ENCODE data around the gene STPG2. TPM values are rescaled to one million over a fixed set of nuclear protein-coding genes. Genes with fewer than 3 reads are reported as not detected.

STPG2 gene
- total RNA-seq, 2 donors from 2014 or later: 0.19 to 0.21 TPM

DNA sequence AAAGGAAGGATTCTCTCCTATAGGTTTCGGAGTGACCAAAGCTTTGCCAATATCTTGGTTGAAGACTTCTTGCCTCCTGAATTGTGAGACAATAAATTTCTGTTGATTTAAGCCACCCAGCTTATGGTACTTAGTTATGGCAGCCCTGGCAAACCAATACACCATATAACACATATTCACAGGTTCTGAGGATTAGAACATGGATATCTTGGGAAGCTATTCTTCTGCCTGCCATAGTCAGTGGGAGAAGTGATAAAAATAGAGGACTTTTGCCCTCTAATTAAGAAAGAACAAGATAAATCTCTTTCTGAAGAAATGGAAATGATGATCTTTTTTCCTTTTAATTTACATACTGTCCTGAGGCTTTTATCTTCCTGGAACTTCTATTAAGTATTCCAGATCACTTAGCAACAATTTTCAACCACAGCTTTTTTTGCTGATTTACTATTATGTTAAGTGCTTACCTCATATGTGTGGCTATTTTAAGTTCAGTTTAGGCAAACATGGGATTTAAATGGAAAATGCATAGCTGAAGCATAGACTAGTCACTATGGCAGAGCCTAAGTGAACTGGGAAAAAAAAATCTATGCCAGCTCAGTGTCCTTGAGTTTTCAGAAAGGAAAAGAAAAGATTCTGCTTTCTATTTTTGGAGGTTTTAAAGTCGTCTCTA lies 381.7 kb downstream of the STPG2 start:
- Mint-ChIP-seq H3K9me3 (no peaks in the 10 kb centered on the region), H3K27ac (no peak overlapping the region), H3K36me3 (ENCODE audit: low read depth) (no peaks in the 10 kb centered on the region), H3K4me3 (no peak overlapping the region), H3K27me3 (no peaks in the 10 kb centered on the region), H3K4me1 (no peaks in the 10 kb centered on the region)
- no peak for ATAC-seq (replicated peaks)

DNA sequence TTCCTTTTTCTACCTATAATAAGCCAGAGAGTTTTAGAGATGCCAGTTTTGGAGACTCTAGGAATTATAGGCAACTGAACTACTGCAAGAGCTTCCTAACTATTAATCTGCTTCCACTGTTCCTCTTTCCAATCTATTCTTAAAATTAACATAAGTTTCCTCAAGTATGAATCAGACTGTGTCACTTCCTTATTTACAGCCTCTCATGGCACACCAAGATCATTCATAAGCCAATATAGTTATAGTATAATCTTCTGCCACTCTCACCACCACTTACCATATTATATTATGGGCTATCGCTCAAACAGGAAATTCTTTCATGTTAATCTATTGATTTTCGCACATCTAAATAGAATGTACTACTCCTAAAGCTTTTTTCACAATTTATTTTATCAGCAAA lies 383.5 kb downstream of the STPG2 start:
- no peaks in the 10 kb centered on the region for H3K36me3 Mint-ChIP-seq (ENCODE audit: low read depth)
- H3K27me3 Mint-ChIP-seq: no peaks in the 10 kb centered on the region
- no peak overlapping the region for H3K27ac Mint-ChIP-seq
- ATAC-seq (replicated peaks): no peak
- no peaks in the 10 kb centered on the region for H3K4me1 Mint-ChIP-seq
- no peak overlapping the region for H3K4me3 Mint-ChIP-seq
- no peaks in the 10 kb centered on the region for H3K9me3 Mint-ChIP-seq

DNA sequence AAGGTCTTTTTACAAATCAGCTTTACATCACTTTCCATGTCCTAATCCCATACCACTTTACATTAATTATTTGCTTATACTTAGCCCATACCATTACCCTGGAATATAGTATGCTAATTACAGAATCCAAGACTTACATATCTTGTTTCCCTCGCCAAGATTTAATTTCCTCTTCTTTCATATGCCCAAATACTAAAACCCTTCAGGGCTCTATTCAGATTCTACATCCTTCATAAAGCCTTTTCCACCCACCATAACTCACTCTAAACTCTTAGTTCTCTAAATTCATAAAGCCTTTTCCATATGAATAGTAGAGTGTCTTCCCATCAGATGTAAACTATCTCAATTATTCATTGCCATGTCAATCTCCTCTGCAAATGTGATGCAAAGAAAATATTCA lies 390.7 kb downstream of the STPG2 start:
- no peaks in the 10 kb centered on the region for H3K27me3 Mint-ChIP-seq
- H3K4me3 Mint-ChIP-seq: no peak overlapping the region
- no peak for ATAC-seq (replicated peaks)
- no peaks in the 10 kb centered on the region for H3K9me3 Mint-ChIP-seq
- H3K27ac Mint-ChIP-seq: no peak overlapping the region
- no peaks in the 10 kb centered on the region for H3K36me3 Mint-ChIP-seq (ENCODE audit: low read depth)
- no peaks in the 10 kb centered on the region for H3K4me1 Mint-ChIP-seq

DNA sequence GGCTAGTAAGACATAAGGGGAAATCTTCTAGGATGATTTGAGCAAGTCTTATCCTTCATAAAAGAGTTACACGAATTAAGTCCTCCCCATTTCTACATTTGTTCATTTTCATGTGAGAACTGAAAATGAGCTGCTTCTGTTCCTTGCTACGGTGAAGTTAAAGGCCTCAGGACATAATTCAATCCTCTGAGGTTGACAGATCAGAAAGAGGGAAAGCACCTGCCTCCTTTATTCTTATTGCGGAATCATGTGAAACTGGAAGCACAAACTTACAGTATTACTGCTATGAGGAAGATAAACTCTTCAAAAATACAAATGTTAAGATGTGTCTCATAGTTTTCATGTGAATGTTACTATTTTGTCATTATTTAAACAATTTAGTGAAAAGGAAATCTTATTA lies 395.3 kb downstream of the STPG2 start:
- no peak overlapping the region for H3K27ac Mint-ChIP-seq
- no peaks in the 10 kb centered on the region for H3K27me3 Mint-ChIP-seq
- H3K4me1 Mint-ChIP-seq: no peaks in the 10 kb centered on the region
- no peaks in the 10 kb centered on the region for H3K9me3 Mint-ChIP-seq
- no peak for ATAC-seq (replicated peaks)
- no peak overlapping the region for H3K4me3 Mint-ChIP-seq
- no peaks in the 10 kb centered on the region for H3K36me3 Mint-ChIP-seq (ENCODE audit: low read depth)

- H3K27ac Mint-ChIP-seq: no peak overlapping the region
- no peaks in the 10 kb centered on the region for H3K36me3 Mint-ChIP-seq (ENCODE audit: low read depth)
- no peak overlapping the region for H3K4me3 Mint-ChIP-seq
- H3K27me3 Mint-ChIP-seq: no peaks in the 10 kb centered on the region
- ATAC-seq (replicated peaks): no peak
- H3K4me1 Mint-ChIP-seq: no peaks in the 10 kb centered on the region
- no peaks in the 10 kb centered on the region for H3K9me3 Mint-ChIP-seq
Observed at GRCh38 chr4:97720869-97721432, 422.3 kb downstream of the STPG2 start.

GRCh38 chr4:97691111-97691605 lies 452.1 kb downstream of the STPG2 start:
- H3K36me3 Mint-ChIP-seq (ENCODE audit: low read depth): no peaks in the 10 kb centered on the region
- ATAC-seq (replicated peaks): no peak
- peaks cover 26% of the 10 kb centered on the region for H3K9me3 Mint-ChIP-seq
- no peak overlapping the region for H3K27ac Mint-ChIP-seq
- no peaks in the 10 kb centered on the region for H3K4me1 Mint-ChIP-seq
- no peak overlapping the region for H3K4me3 Mint-ChIP-seq
- no peaks in the 10 kb centered on the region for H3K27me3 Mint-ChIP-seq

DNA sequence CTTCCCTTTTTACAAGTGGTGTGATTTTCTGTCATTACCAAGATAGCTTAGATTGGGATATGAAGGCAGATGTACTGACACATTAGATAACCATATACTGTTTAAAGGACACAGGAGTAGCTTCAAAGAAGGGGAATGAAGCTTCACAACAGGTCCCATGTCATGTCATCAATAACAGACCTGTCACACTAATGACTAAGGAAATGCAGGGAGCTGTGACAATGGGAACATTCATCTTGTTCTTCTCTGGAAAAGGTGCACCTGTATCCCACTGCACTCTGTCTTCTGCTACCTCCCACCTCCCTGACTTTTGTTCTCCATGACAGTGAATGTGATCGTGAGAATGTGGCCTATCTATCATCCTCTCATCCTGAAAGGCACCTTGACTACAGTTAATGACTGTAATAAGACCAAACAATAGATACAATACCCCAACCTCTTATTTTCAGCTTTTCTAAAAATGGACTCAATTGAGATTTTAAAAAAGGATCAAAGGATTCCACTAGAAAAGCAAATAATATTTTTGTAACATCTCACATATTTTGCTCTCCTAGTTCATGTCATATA lies 472.5 kb downstream of the STPG2 start:
- no peaks in the 10 kb centered on the region for H3K36me3 Mint-ChIP-seq (ENCODE audit: low read depth)
- H3K27me3 Mint-ChIP-seq: no peaks in the 10 kb centered on the region
- no peak overlapping the region for H3K4me3 Mint-ChIP-seq
- no peak overlapping the region for H3K27ac Mint-ChIP-seq
- H3K9me3 Mint-ChIP-seq: peaks cover 3% of the 10 kb centered on the region
- H3K4me1 Mint-ChIP-seq: no peaks in the 10 kb centered on the region
- no peak for ATAC-seq (replicated peaks)

- Mint-ChIP-seq H3K27me3 (no peaks in the 10 kb centered on the region), H3K4me3 (no peak overlapping the region), H3K27ac (no peak overlapping the region), H3K9me3 (peaks cover 3% of the 10 kb centered on the region), H3K4me1 (no peaks in the 10 kb centered on the region), H3K36me3 (ENCODE audit: low read depth) (no peaks in the 10 kb centered on the region)
- no peak for ATAC-seq (replicated peaks)
Observed at GRCh38 chr4:97665553-97665952, 477.7 kb downstream of the STPG2 start.

GRCh38 chr4:97664741-97665140 lies 478.5 kb downstream of the STPG2 start:
- Mint-ChIP-seq H3K4me1 (no peaks in the 10 kb centered on the region), H3K9me3 (peaks cover 3% of the 10 kb centered on the region), H3K27me3 (no peaks in the 10 kb centered on the region), H3K4me3 (no peak overlapping the region), H3K27ac (no peak overlapping the region), H3K36me3 (ENCODE audit: low read depth) (no peaks in the 10 kb centered on the region)
- ATAC-seq (replicated peaks): no peak

GRCh38 chr4:97662133-97662532 lies 481.1 kb downstream of the STPG2 start:
- H3K36me3 Mint-ChIP-seq (ENCODE audit: low read depth): no peaks in the 10 kb centered on the region

DNA sequence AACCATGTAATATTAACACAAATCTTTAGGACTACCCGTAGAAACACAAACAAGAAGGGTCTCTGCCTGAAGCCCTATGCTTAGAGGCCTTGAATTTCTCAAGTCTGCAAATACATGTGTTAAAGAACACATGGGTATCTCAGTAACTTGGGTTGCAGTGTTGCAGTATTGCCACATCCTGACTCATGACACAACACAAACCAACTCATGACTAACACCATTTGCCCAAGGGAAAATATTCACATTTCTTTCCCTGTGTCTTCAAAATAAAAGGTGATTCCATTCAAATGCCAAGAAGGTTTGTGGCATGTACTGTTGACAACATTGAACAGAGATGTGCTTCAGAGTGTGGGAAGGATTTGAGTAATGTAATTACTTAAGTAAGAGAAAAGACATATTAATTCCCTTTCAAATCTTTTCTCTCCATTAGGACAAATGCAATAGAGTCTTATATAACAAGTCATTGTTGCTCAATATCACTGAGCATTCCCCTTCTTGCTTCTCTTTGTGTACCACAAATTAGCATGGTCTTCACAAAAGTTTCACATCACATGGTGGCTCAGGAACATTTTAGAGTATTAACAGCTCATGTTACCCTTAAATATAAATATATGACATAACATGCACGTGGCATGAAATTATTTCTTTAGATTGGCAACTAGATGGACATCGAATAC lies 487.1 kb downstream of the STPG2 start:
- no peaks in the 10 kb centered on the region for H3K9me3 Mint-ChIP-seq
- H3K36me3 Mint-ChIP-seq (ENCODE audit: low read depth): no peaks in the 10 kb centered on the region
- H3K27ac Mint-ChIP-seq: no peak overlapping the region
- H3K4me1 Mint-ChIP-seq: no peaks in the 10 kb centered on the region
- H3K4me3 Mint-ChIP-seq: no peak overlapping the region
- no peaks in the 10 kb centered on the region for H3K27me3 Mint-ChIP-seq
- no peak for ATAC-seq (replicated peaks)

More at GRCh38 chr4:97662133-97662532, 481.1 kb downstream of the STPG2 start:
- Mint-ChIP-seq H3K27ac (no peak overlapping the region), H3K4me3 (no peak overlapping the region), H3K9me3 (peaks cover 3% of the 10 kb centered on the region), H3K4me1 (no peaks in the 10 kb centered on the region), H3K27me3 (no peaks in the 10 kb centered on the region)
- ATAC-seq (replicated peaks): no peak

GRCh38 chr4:97653701-97654100 lies 489.6 kb downstream of the STPG2 start:
- Mint-ChIP-seq H3K4me1 (no peaks in the 10 kb centered on the region), H3K4me3 (no peak overlapping the region)

DNA sequence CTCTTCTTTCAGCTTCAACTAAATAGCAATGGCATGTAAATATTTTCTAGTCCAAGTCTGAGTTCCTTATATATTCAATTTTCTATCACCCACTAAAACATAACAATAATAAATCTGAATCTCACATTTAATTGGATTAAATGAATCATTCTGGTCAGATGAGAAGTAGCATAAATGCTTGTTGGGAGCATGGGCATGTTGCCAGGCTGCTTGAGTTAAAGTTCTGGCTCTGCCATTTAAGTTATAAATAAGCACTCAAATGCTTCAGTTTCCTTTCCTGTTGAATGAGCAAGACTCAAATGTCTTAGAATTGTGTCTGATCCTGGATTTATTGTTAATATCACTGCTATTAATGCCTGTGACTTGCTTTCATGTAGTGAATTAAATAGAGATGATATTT lies 496.3 kb downstream of the STPG2 start:
- Mint-ChIP-seq H3K9me3 (no peaks in the 10 kb centered on the region), H3K4me1 (no peaks in the 10 kb centered on the region), H3K36me3 (ENCODE audit: low read depth) (no peaks in the 10 kb centered on the region), H3K27ac (no peak overlapping the region), H3K27me3 (no peaks in the 10 kb centered on the region), H3K4me3 (no peak overlapping the region)
- no peak for ATAC-seq (replicated peaks)

More at GRCh38 chr4:97653701-97654100, 489.6 kb downstream of the STPG2 start:
- H3K27ac Mint-ChIP-seq: no peak overlapping the region
- no peaks in the 10 kb centered on the region for H3K27me3 Mint-ChIP-seq
- H3K9me3 Mint-ChIP-seq: no peaks in the 10 kb centered on the region
- ATAC-seq (replicated peaks): no peak
- H3K36me3 Mint-ChIP-seq (ENCODE audit: low read depth): no peaks in the 10 kb centered on the region

GRCh38 chr4:97645071-97645821 lies 498.0 kb downstream of the STPG2 start:
- H3K9me3 Mint-ChIP-seq: no peaks in the 10 kb centered on the region
- no peak for ATAC-seq (replicated peaks)
- H3K4me3 Mint-ChIP-seq: no peak overlapping the region
- no peak overlapping the region for H3K27ac Mint-ChIP-seq
- no peaks in the 10 kb centered on the region for H3K27me3 Mint-ChIP-seq
- H3K36me3 Mint-ChIP-seq (ENCODE audit: low read depth): no peaks in the 10 kb centered on the region
- H3K4me1 Mint-ChIP-seq: no peaks in the 10 kb centered on the region
